DND-41 (cell line): Measurements from ENCODE around the gene GLP2R.

Experiments
- EZH2 ChIP-seq: IDR thresholded peaks from 3 replicates; pipeline ENCODE4 v1.6.1; 2012; ENCODE audit warnings: borderline replicate concordance, low read depth, mild to moderate bottlenecking, moderate library complexity, low read length, inconsistent platforms; ENCODE audit not compliant: severe bottlenecking
- TF ChIP-seq, protein P1 (sequence below): IDR thresholded peaks from 2 replicates; pipeline ENCODE4 v1.5.1; 2012; ENCODE audit warnings: borderline replicate concordance, low read length, moderate library complexity, mild to moderate bottlenecking; ENCODE audit not compliant: poor library complexity, severe bottlenecking; ENCODE audit errors: extremely low read depth

DNA sequence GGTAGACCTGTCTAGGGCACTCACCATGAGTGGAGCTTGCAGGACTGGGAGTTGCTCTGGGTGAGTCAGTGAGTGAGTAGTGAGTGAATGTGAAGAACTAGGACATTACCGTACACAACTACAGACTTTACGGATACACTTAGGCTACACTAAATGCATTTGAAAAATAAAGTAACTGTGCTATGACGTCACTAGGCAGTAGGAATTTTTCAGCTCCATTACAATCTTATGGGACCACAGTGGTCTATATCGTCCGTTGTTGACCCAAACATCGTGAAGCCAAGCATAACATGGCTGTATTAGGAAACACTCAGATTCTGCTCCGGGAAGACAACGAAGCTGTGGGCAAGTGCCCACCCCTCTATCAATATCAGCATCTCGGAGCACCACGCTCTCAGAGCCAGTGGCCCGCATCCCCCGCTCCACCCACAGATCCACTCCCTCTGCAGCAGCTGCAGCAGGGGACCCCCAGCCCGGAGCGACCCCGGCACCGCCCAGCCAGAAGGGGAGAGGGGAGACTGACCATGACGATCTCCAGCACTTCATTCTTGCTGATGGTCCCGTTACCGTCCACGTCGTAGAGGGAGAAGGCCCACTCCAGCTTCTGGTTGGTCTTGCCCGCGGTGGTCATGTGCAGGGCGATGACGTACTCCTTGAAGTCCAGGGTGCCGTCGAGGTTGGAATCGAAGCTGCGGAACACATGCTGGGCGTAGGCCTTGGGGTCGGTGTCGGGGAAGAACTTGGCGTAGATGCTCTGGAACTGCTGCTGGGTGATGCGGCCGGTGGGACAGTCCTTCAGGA is 78.8 kb downstream of the GLP2R start:
- TF ChIP-seq, protein P1, sequence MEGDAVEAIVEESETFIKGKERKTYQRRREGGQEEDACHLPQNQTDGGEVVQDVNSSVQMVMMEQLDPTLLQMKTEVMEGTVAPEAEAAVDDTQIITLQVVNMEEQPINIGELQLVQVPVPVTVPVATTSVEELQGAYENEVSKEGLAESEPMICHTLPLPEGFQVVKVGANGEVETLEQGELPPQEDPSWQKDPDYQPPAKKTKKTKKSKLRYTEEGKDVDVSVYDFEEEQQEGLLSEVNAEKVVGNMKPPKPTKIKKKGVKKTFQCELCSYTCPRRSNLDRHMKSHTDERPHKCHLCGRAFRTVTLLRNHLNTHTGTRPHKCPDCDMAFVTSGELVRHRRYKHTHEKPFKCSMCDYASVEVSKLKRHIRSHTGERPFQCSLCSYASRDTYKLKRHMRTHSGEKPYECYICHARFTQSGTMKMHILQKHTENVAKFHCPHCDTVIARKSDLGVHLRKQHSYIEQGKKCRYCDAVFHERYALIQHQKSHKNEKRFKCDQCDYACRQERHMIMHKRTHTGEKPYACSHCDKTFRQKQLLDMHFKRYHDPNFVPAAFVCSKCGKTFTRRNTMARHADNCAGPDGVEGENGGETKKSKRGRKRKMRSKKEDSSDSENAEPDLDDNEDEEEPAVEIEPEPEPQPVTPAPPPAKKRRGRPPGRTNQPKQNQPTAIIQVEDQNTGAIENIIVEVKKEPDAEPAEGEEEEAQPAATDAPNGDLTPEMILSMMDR, result no peak
- no peak for TF ChIP-seq EZH2
